Superior temporal gyrus (tissue), 1 donor: ENCODE data around the gene SRL.
"Not testable (repeated sequence)": the region's sequence is repeated elsewhere in the genome, so short reads cannot be mapped to it uniquely, and the experiment has no call there.

Experiments used
- DNase-seq: peaks from one replicate; pipeline ENCODE4 v3.0.0-alpha.2; 2016; ENCODE audit errors: extremely low spot score

Gene SRL

DNA sequence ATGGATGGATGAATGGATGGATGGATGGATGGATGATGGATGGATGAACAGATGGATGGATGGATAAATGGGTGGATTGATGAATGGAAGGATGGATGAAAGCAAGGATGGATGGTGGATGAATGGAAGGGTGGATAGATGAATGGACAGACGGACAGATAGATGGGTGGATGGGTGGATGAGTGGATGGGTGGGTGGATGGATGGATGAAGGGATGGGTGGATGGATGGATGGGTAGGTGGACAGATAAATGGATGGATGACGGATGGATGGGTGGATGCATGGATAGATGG lies 14.9 kb downstream of the SRL start:
- no peak for DNase-seq

DNA sequence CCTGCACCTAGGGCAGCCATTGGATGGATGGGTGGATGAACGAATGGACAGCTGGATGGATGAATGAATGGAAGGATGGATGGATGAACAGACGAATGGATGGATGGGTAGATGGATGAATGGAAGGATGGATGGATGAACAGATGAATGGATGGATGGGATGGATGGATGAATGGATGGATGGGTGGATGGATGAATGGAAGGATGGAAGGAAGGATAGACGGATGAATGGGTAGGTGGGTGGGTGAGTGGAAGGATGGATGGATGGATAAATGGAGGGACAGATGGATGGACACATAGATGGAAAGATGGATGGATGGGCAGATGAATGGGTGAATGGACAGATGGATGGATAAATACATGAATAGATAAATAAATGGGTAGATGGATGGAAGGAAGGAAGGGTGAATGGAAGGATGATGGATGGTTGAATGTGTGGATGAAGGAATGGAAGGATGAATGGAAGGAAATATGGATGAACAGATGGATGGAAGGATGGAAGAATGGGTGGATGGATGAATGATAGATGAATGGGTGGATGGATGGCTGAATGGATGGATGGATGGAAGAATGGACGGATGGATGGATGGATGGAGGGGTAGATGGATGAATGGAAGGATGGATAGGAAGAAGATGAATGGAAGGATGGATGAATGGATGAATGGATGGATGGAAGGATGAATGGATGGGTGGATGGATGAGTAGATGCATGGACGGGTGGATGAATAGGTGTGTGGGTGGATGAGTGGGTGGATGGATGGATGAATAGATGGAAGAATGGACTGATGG lies 15.4 kb downstream of the SRL start:
- no peak for DNase-seq

DNA sequence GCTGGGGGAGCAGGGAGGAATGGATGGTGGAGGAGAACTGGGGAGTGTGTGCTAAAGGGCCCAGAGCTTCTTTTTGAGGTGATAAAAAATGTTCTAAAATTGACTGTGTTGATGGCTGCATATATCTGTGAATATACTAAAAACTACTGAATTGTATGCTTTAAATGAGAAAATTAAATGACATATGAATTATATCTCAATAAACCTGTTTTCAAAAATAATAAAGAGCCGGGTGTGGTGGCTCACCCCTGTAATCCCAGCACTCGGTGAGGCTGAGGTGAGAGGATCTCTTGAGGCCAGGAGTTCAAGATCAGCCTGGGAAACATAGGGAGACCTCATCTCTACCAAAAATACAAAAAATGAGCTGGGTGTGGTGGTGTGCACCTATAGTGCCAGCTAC lies 16.8 kb downstream of the SRL start:
- no peak for DNase-seq

DNA sequence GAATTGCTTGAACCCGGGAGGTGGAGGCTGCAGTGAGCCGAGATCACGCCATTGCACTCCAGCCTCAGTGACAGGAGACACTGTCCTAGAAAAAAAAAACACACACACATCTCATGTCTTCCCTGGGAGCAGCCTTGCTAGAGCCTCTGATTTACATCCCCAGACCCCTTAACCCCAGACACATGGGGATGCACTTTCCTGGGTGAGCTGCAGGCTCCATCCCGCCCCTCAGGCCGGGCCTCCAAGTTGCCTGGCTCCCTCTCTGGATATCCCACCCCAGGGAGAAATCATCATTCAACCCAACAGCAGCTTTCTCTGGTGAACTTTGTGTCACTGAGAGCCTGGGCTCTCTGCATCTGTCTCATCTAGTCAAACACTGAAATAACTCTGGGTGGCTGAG lies 21.5 kb downstream of the SRL start:
- no peak for DNase-seq

DNA sequence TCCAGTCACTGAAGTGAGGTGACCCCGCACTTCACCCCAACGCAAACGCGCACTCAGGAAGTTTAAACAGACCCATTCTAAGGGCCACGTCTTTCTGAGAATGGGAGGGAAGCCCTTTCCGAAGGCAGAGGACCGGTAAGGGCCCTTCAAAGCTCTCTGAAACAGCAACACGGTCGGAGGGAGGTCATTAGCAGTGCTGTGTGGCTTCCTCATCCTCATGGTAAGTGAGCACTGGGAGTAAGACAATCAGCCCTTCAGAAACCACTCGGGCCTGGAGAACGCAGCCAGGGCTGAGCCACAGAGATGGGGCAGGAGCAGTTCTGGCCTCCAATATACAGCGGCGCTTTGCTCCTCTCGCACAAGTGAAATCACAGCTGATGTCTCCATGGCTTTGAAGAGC lies 23.7 kb downstream of the SRL start:
- DNase-seq: no peak

DNA sequence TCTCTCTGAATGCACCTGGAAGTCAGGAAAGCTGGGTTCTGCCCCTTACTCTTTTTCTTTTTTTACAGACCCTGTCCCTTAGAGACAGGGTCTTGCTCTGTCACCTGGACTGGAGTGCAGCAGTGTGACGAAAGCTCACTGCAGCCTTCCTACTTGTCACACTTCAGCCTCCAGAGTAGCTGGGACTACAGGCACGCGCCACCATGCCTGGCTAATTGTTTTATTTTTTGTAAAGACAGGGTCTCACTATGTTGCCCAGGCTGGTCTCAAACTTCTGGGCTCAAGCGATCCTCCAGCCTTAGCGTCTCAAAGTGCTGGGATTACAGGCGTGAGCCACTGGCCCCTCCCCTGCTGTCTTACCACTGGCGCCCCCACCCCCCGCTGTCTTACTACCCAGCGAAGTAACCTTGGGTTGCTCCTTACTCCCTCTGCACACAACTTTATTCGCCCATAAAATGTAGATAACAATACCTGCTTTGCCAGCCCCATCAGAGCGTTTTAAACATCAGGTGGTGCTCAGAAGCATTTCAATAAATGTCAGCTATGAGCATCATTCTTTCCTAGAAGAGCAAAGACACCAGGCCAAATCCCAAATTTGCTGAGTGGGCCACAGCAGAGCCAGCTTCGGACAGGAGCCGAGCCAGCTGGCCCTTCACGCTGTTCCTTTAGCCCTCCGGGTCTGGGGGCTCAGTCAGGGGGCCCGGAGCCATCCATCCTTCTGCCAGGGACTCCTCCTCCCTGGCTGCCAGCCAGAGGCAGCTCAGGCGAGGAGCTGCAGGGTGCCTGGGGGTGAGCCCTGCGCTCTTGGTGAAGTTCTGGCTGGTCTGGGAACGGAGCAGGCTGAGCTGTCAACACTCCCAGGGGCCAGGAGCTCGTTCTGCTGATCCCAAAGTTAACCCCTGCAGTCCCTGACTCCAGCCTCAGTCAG lies 24.4 kb downstream of the SRL start:
- DNase-seq: no peak

DNA sequence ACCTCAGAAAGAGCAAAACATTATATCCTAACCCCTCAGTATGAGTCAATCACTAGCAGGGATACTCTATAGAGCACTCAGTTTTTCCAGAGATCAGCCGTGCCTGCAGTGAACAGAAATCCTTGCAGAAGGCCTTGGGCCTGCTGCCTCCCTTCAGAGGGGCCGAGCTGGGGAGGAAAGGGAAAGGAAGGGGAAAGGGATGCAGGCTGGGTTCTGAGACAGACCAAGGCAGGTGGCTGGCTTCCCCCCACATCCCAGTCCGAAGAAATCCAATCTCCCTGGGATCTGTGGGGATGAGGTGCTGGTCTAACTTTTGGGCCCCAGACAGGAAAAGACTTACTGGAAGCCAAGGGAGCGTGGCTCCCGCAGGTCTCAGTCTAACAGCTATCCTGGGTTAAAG lies 25.3 kb downstream of the SRL start:
- DNase-seq: no peak

DNA sequence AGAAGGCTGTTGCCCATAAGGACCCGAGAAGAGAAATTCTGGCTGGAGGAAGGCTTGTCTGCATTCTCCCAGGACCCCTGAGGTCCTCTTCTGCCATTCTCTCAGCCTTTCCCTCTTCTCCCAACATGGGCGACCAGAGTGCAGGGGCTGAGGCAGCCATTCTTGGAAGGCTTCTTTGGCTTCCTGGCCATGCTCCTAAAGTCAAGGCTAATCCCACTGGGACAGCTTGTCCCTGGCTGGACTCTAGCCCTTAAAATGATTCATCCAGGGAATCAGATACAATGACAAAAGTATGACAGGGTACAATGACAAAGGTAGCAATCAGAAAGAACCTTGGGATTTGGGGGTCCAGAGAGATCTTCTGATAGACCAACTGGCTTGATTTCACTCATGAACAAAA lies 26.8 kb downstream of the SRL start:
- no peak for DNase-seq

DNA sequence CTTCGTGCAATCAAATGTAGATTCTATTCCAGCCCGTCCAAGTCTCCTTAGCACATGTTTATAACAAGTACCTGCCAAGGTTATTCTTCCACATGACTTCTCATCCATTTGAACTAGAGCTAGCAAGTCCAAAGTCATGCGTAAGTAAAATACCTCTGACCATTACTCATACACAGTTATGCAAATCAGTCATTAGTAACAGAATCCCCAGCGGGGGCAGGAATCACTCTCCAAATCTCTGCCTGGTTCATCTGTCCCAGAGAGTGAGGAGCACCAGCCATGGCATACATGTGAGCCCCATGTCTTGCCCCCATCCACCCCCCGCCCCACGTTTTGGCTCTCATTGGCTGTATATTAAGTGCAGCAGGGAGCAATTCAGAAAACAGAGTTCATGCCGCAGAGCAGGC lies 27.7 kb downstream of the SRL start:
- no peak for DNase-seq

DNA sequence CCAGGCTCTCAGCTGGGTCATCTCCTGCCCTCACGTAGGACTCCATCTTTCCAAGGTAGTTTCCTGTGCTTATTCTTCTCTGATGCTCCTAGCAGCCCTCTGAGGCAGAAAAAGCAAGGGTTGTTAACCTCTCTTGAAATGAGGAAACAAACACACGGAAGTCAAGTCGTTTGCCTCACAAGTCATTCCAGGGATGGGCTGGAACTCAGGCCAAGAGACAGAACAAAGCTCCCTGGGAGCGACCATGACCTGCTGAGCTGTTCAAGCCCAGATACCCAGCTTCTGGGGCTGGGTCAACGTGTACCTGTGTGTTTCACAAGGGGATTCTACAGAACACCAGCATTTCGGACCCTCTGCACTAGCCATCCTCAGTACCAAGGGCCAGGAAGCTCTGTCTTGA lies 28.1 kb downstream of the SRL start:
- no peak for DNase-seq

DNA sequence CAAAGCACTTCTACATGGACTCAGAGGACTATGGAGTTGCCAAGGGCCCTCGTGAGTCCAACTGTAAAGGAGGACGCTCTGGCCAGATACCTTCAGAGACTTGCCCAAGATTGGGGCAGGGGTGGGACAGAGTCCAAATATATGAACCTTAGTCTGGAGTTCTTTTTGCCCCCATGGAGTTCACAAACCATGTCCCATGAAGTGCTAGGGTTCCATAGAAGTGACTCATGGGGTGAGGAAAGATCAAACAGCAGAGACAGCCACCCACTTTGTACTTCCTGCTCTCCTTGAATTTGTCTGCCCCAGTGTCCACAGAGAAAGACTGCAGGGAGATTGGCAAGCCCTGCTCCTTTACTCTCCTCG lies 29.0 kb downstream of the SRL start:
- no peak for DNase-seq

DNA sequence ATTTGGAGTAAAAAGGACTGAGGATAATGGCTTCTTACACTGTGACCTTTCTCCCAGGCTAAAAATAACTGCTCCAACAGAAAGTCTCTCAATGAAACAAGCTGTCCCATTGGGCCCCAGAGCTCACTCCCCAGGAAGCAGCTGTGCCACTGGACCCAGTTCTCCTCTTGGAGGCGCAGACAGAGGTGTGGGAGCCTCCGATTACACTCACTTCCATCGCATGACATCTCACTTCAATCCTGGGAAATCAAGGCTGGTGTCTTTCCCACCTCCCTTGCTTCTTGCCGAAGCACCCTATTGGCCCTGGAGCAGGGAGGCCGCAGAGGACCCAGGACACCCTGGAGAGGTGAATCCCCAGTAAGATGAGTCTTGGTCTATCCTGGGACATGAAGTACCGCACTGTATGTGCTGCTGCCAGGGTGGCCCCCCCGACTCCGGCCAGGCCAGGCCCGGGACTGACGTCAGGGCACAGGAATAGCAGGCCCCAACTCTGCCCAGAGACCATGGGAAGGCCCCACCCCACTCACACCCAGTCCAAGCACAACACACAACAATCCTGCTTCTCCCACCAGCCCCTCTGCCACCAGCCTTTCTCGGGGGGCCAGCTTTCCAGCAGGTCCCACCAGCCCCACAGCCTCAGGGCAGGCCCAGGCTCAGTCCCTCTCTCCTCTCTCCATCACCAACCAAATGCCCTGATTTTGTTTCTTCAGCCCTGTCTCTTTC lies 29.5 kb downstream of the SRL start:
- no peak for DNase-seq

DNA sequence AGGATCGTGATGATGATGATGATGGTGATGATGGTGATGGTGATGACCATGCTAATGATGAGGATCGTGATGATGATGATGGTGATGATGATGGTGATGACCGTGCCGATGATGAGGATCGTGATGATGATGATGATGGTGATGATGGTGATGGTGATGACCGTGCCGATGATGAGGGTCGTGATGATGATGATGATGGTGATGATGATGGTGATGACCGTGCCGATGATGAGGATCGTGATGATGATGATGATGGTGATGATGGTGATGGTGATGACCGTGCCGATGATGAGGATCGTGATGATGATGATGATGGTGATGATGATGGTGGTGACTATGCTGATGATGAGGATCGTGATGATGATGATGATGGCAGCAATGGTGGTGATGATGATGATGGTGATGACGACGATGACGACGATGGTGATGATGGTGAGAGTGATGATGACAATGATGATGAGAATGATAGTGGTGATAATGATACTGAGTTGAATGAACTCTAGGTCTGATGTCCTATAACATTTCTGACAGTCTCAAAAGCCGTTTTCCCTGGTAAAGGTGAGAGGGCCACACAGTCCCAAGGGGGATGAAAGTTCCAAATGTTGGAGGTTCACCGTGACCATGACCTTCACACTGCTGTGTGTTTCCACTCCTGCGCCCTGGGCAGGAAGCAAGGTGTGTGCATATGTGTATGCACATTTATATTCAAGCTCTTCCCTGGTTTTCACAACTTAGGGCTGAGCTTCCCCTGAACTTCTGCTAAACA lies 30.3 kb downstream of the SRL start:
- DNase-seq: not testable (repeated sequence)

DNA sequence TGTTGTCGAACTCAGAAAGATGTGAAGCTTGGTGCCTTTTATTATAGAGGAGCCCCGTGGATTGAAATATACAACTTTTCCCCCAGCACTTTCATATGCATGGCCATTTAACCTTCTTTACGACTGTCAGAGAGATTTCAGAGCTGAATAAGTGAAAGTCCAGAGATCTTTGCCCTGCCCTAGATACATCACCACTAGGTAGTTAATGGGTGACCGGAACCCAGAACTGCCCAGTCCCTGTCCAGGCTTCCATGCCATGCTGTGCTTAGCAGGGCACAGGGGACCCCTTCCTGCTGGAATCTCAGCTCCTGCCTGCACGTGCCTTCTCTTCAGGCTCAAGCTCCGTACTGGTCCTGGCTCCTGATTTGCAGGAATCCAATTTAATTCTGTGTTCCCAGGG lies 32.2 kb downstream of the SRL start:
- DNase-seq: no peak

DNA sequence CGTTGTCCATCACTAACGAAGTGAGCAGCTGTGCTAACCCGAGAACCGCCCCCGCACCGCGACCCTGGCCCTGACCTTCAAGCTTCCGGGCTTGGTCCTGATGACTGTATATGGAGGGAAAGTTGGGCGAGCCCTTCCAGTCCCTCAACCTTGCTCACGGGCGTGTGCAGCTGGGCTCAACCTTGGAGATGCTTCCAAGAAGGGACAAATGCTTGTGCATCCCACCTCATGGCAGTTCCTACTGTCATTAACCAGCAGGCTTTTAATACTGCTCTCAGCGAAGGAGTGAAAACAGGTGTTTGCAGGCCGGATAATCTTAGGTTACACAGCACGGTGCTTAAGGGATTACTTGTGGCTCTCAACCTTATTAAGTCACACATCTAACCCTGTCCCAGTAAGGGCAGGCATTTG lies 33.5 kb downstream of the SRL start:
- no peak for DNase-seq

DNA sequence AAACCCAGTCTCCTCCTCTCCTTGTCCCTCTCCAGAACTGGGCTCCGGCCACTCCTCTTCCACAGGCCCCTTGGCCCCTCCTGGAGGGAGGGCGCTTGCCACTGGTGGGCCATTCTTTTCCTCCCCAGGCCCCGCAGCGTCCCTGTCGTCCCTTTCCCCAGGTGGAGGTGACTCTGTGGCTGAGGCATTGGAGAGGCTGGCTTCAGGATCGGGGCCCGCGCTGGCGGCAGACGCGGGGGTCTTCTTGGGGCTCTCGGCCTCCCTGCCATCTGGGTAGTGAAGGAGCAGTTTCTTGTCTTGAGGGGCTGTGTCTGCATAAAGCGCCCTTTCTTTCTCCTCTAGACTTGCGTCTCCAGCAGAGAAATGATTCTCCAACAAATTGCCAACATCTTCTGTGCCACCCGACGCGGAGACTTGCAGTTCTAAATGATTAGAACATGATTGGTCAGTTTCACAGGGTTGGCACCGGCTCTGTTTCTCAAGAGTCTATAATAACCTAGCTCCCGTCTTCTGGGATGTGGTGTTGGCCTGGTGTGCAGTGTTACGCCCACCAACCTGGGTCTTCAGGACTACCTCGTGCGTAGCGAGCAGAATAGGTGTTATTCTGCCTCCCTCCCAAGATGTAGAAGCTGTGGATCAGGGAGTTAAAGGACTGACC lies 34.1 kb downstream of the SRL start:
- DNase-seq: no peak

DNA sequence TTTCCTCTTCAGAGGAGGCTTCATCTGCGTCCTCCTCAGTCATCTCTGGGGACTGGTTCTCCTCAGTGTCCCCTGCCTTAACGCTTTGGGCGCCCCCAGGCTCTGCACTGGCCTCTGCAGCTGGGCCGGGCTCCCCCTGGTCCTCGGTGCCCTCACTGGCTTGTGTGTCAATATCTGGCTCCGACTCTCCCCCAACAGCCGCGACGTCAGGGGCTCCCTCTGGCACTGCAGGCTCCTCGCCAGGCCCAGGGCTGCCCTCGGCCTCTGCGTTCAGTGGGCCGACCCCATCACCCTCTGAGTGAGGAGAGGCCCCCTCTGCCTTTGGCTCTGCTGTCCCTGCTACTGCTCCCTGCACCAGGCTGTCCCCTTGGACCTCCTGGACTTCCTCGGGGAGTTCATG lies 34.7 kb downstream of the SRL start:
- no peak for DNase-seq

DNA sequence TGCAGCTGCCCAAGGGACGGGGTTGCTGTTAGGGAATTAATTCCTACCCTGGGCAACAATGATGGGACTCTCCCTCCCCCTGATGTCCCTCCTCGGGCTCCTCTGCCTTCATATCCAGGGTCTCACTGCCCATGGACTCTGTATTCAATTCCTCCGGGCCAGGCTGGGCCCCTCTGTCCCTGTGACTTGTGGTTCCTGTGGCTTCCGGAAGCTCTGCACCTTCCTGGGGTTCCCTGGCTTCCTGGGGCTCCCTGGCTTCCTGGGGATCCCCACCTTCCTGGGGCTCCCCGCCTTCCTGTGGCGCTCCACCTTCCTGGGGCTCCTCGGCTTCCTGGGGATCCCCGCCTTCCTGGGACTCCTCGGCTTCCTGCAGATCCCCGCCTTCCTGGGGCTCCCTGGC lies 35.2 kb downstream of the SRL start:
- DNase-seq: no peak

DNA sequence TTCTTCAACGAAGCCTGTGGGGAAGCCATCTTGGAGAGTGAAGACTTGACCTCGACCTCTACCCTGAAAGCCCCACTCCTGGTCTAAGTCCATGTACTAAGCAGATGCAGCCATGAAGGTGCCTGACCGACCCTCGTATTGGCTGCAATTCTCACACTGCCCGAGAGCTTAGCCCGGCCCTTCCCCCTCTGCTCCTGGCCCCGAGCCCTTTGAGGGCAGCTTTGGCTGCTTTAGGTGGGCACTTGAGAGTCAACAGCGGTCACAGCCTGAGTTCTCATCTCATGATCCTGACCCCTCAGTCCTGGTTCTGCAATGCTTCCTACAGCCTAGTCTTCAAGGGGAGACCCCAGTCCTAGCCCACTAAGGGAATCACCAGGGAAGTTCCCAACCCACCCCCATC lies 35.9 kb downstream of the SRL start:
- no peak for DNase-seq

DNA sequence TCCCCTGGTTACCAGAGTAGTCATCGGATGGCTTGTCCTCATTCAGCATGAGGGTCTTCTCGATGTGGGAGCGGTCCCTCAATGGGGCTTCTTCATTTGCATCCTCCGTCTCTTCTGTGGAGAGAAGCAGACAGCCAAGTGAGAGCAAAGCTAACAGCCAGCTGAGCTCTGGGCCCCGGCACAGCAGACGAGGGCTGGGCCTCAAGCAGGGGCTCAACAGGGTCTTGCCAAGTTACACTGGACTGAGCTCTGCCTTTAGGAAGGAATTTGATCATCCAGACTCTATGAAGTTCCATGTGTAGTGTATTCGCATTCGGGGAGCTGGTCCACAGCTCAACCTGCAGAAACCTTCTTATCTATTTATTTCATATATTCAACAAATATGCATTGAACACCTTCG lies 37.4 kb downstream of the SRL start:
- DNase-seq: no peak

DNA sequence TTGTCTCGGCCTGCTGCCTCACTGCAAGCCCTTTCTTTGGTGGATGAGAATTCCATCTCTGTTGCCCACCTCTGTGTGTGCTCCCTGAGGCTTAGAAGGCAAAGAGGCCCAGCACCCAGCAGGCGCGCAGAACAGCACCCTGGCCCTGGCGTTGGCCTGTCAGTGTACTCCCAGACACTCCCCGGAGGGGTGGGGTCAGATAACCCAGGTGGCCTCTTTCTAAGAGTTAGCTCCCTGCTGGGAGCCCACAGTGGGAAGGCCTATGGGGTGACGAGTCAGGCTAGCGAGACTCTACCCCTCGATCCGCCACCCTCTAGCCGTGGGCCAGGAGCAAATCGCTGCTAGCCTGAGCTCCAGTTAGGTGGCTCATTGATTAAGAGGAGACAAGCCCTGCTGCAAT lies 38.1 kb downstream of the SRL start:
- DNase-seq: no peak
